Astrocyte (in vitro differentiated cells and primary cell): ENCODE measurements around the gene VARS2. TPM values are rescaled to one million over a fixed set of nuclear protein-coding genes. Genes with fewer than 3 reads are reported as not detected.
"Not testable (repeated sequence)": the region's sequence is repeated elsewhere in the genome, so short reads cannot be mapped to it uniquely, and the experiment has no call there.

Experiments used
- DNase-seq: peaks from one replicate; pipeline ENCODE4 v3.0.0-alpha.2; 2010; ENCODE audit warnings: low read depth
- FAIRE-seq: peaks from 2 replicates; lab custom pipeline; 2011; peaks lifted over from hg19 to GRCh38; lab: Jason Lieb, UNC
- H2AFZ ChIP-seq: 2 replicates; pipeline ENCODE4 v1.6.0; 2012; ENCODE audit warnings: low read depth, low read length, inconsistent platforms
- H3K27ac ChIP-seq: 2 replicates; pipeline ENCODE4 v1.5.1; 2011; ENCODE audit warnings: low read depth, low read length, inconsistent platforms
- H3K27me3 ChIP-seq: 2 replicates; pipeline ENCODE4 v1.6.0; 2011; ENCODE audit warnings: low read length, inconsistent platforms; ENCODE audit not compliant: insufficient read depth
- H3K36me3 ChIP-seq: 2 replicates; pipeline ENCODE4 v1.5.1; 2011; ENCODE audit warnings: low read length, inconsistent platforms; ENCODE audit not compliant: insufficient read depth
- H3K4me1 ChIP-seq: 2 replicates; pipeline ENCODE4 v1.5.1; 2011; ENCODE audit warnings: low read length, inconsistent platforms; ENCODE audit not compliant: insufficient read depth
- H3K4me2 ChIP-seq: 2 replicates; pipeline ENCODE4 v1.6.0; 2012; ENCODE audit warnings: low read length, inconsistent platforms
- H3K4me3 ChIP-seq: 2 replicates; pipeline ENCODE4 v1.5.1; 2011; ENCODE audit warnings: low read depth, mild to moderate bottlenecking, low read length, inconsistent platforms; ENCODE audit not compliant: insufficient read depth
- H3K79me2 ChIP-seq: 2 replicates; pipeline ENCODE4 v1.6.0; 2012; ENCODE audit warnings: mild to moderate bottlenecking, low read length, inconsistent platforms; ENCODE audit not compliant: insufficient read depth
- H3K9ac ChIP-seq: 2 replicates; pipeline ENCODE4 v1.6.0; 2012; ENCODE audit warnings: mild to moderate bottlenecking, low read length, inconsistent platforms
- H3K9me3 ChIP-seq: 2 replicates; pipeline ENCODE4 v1.5.1; 2012; ENCODE audit warnings: low read depth, mild to moderate bottlenecking, low read length, inconsistent platforms; ENCODE audit not compliant: insufficient read depth
- H4K20me1 ChIP-seq: 2 replicates; pipeline ENCODE4 v1.6.0; 2012; ENCODE audit warnings: low read length, inconsistent platforms; ENCODE audit not compliant: insufficient read depth
- H3K27ac Mint-ChIP-seq: one replicate; pipeline ENCODE4 v1.8.0; 2021; ENCODE audit warnings: mild to moderate bottlenecking, mixed read lengths; ENCODE audit not compliant: unreplicated experiment
- H3K27me3 Mint-ChIP-seq: one replicate; pipeline ENCODE4 v1.8.0; 2021; ENCODE audit warnings: low read depth, mixed read lengths; ENCODE audit not compliant: unreplicated experiment
- H3K36me3 Mint-ChIP-seq: one replicate; pipeline ENCODE4 v1.8.0; 2021; ENCODE audit warnings: low read depth, mixed read lengths; ENCODE audit not compliant: unreplicated experiment
- H3K4me1 Mint-ChIP-seq: one replicate; pipeline ENCODE4 v1.8.0; 2021; ENCODE audit warnings: low read depth, mixed read lengths; ENCODE audit not compliant: unreplicated experiment
- H3K4me3 Mint-ChIP-seq: one replicate; pipeline ENCODE4 v1.8.0; 2021; ENCODE audit warnings: mild to moderate bottlenecking, moderate library complexity, mixed read lengths; ENCODE audit not compliant: unreplicated experiment
- H3K9me3 Mint-ChIP-seq: one replicate; pipeline ENCODE4 v1.8.0; 2021; ENCODE audit warnings: mild to moderate bottlenecking, mixed read lengths; ENCODE audit not compliant: unreplicated experiment
- CTCF ChIP-seq: IDR thresholded peaks from 2 replicates; pipeline ENCODE4 v1.5.1; 2011; ENCODE audit warnings: low read depth, mild to moderate bottlenecking, inconsistent platforms, low read length, moderate library complexity; ENCODE audit not compliant: insufficient read depth
- EZH2 ChIP-seq: IDR thresholded peaks from 2 replicates; pipeline ENCODE4 v1.6.1; 2012; ENCODE audit warnings: mild to moderate bottlenecking, low read length, inconsistent platforms; ENCODE audit not compliant: insufficient read depth
- total RNA-seq: library from RNA; stranded (reverse); gene quantifications from 2 replicates; pipeline ENCODE4 v1.2.1, GENCODE V29; 2021

VARS2 gene
- total RNA-seq, 1 donor from 2014 or later: 19.8 TPM

GRCh38 chr6:30966154-30966553 lies 52.1 kb downstream of the VARS2 start:
- no peaks in the 10 kb centered on the region for H3K36me3 ChIP-seq
- no peaks in the 10 kb centered on the region for H3K9me3 ChIP-seq
- H3K4me3 ChIP-seq: no peak overlapping the region
- no peak overlapping the region for H3K27ac ChIP-seq
- TF ChIP-seq EZH2 (no peak), CTCF (no peak)
- DNase-seq (no peak), FAIRE-seq (no peak)
- Mint-ChIP-seq H3K4me1 (peaks cover 7% of the 10 kb centered on the region), H3K27me3 (peaks cover 31% of the 10 kb centered on the region), H3K36me3 (peaks cover 2% of the 10 kb centered on the region), H3K9me3 (peaks cover 9% of the 10 kb centered on the region), H3K27ac (no peak overlapping the region), H3K4me3 (no peak overlapping the region)
- no peaks in the 10 kb centered on the region for H3K27me3 ChIP-seq
- no peaks in the 10 kb centered on the region for H4K20me1 ChIP-seq
- H3K4me2 ChIP-seq: no peak overlapping the region
- no peaks in the 10 kb centered on the region for H3K79me2 ChIP-seq
- peaks cover 4% of the 10 kb centered on the region for H3K4me1 ChIP-seq
- no peak overlapping the region for H2AFZ ChIP-seq
- H3K9ac ChIP-seq: no peak overlapping the region

- not testable (repeated sequence) for FAIRE-seq, H3K4me3 ChIP-seq, H3K27ac ChIP-seq, H3K36me3 ChIP-seq, H3K36me3 Mint-ChIP-seq, H4K20me1 ChIP-seq, H3K79me2 ChIP-seq, H3K9me3 ChIP-seq, H3K4me2 ChIP-seq, DNase-seq, H2AFZ ChIP-seq, H3K9ac ChIP-seq, H3K4me1 Mint-ChIP-seq, H3K4me3 Mint-ChIP-seq, H3K27ac Mint-ChIP-seq, H3K4me1 ChIP-seq, H3K27me3 ChIP-seq
- H3K27me3 Mint-ChIP-seq: peaks cover 42% of the 10 kb centered on the region
- peaks cover 13% of the 10 kb centered on the region for H3K9me3 Mint-ChIP-seq
Observed at GRCh38 chr6:30969171-30969570, 55.1 kb downstream of the VARS2 start.

- H3K36me3 Mint-ChIP-seq: peaks cover 3% of the 10 kb centered on the region
- H3K9me3 Mint-ChIP-seq: peaks cover 6% of the 10 kb centered on the region
- Histone ChIP-seq H3K4me3 (no peak overlapping the region), H4K20me1 (no peaks in the 10 kb centered on the region), H3K9me3 (no peaks in the 10 kb centered on the region), H3K27ac (no peak overlapping the region), H3K9ac (no peak overlapping the region), H3K27me3 (no peaks in the 10 kb centered on the region), H3K36me3 (no peaks in the 10 kb centered on the region), H3K79me2 (no peaks in the 10 kb centered on the region), H3K4me1 (no peaks in the 10 kb centered on the region), H3K4me2 (no peak overlapping the region), H2AFZ (no peak overlapping the region)
- no peak for TF ChIP-seq EZH2
- no peak for TF ChIP-seq CTCF
- no peak overlapping the region for H3K27ac Mint-ChIP-seq
- peaks cover 31% of the 10 kb centered on the region for H3K27me3 Mint-ChIP-seq
- DNase-seq: no peak
- no peak for FAIRE-seq
- H3K4me1 Mint-ChIP-seq: no peaks in the 10 kb centered on the region
- H3K4me3 Mint-ChIP-seq: no peak overlapping the region
Observed at GRCh38 chr6:30970946-30971345, 56.9 kb downstream of the VARS2 start.
